H1 (cell line): ENCODE data around the gene AK5. TPM values are rescaled to one million over a fixed set of nuclear protein-coding genes. Genes with fewer than 3 reads are reported as not detected.

Experiments used
- CTCF ChIA-PET: fragments of 300-600 bp; sonication (Branson Sonifier 250); formaldehyde crosslinking; loops from one replicate; lab custom pipeline; 2021; ENCODE audit not compliant: partially characterized antibody; lab: Charles Lee
- POLR2A ChIA-PET: fragments of 300-600 bp; sonication (Branson Sonifier 250); formaldehyde crosslinking; loops from one replicate; lab custom pipeline; 2021; ENCODE audit warnings: inconsistent platforms; ENCODE audit not compliant: partially characterized antibody; lab: Charles Lee
- DNase-seq, 2 experiments: peaks; one replicate each; pipeline versions ENCODE4 v3.0.0 to v3.0.0-alpha.2; 2010 to 2022; ENCODE audit warnings: low spot score in 2 of 2, low read depth in 1 of 2, mixed read lengths in 1 of 2
- FAIRE-seq: peaks from 2 replicates; lab custom pipeline; 2011; peaks lifted over from hg19 to GRCh38; lab: Jason Lieb, UNC
- H2AFZ ChIP-seq: 2 replicates; pipeline ENCODE4 v1.8.1; 2012; ENCODE audit warnings: low read length, inconsistent platforms
- H2AK5ac ChIP-seq: 2 replicates; pipeline ENCODE4 v1.6.1; 2013; ENCODE audit warnings: low read depth, low read length
- H2BK120ac ChIP-seq: replicated peaks from 2 replicates; pipeline ENCODE3; 2013; ENCODE audit warnings: low read depth, low read length, inconsistent platforms
- H2BK12ac ChIP-seq: 2 replicates; pipeline ENCODE4 v1.6.1; 2013; ENCODE audit warnings: low read depth, low read length
- H2BK15ac ChIP-seq: 2 replicates; pipeline ENCODE4 v1.6.1; 2013; ENCODE audit warnings: low read length
- H2BK20ac ChIP-seq: 2 replicates; pipeline ENCODE4 v1.6.1; 2013; ENCODE audit warnings: low read length
- H2BK5ac ChIP-seq: 2 replicates; pipeline ENCODE4 v1.6.1; 2013; ENCODE audit warnings: low read depth, low read length
- H3K14ac ChIP-seq: 2 replicates; pipeline ENCODE4 v1.6.1; 2013; ENCODE audit warnings: inconsistent platforms; ENCODE audit not compliant: insufficient read length
- H3K18ac ChIP-seq: 2 replicates; pipeline ENCODE4 v1.6.1; 2013; ENCODE audit warnings: low read length; ENCODE audit errors: extremely low read depth
- H3K23ac ChIP-seq: 2 replicates; pipeline ENCODE4 v1.6.1; 2013; ENCODE audit warnings: inconsistent platforms; ENCODE audit not compliant: insufficient read length
- H3K23me2 ChIP-seq: 2 replicates; pipeline ENCODE4 v1.6.1; 2013; ENCODE audit warnings: low read depth, low read length
- H3K27ac ChIP-seq: 2 replicates; pipeline ENCODE4 v1.6.1; 2011; ENCODE audit warnings: low read depth, low read length, inconsistent platforms
- H3K27me3 ChIP-seq, 4 experiments: replicated peaks in 1 of 4; 1 replicate in 1 of 4; 2 replicates in 3 of 4; pipeline versions ENCODE4 v1.6.1 to v1.8.1; 2011 to 2013; ENCODE audit warnings: low read length in 3 of 4, mild to moderate bottlenecking in 3 of 4, inconsistent platforms in 2 of 4, mixed read lengths in 2 of 4, moderate library complexity in 1 of 4; ENCODE audit not compliant: control insufficient read depth in 3 of 4, insufficient read depth in 3 of 4; ENCODE audit errors: extremely low read depth in 1 of 4
- H3K36me3 ChIP-seq, 4 experiments: 2 replicates each; pipeline versions ENCODE4 v1.6.1 to v1.8.1; 2011 to 2013; ENCODE audit warnings: mild to moderate bottlenecking in 4 of 4, low read length in 3 of 4, moderate library complexity in 2 of 4, control low read depth in 1 of 4, inconsistent platforms in 1 of 4; ENCODE audit not compliant: insufficient read depth in 4 of 4, control insufficient read depth in 2 of 4
- H3K4ac ChIP-seq: replicated peaks from 2 replicates; pipeline ENCODE3; 2013; ENCODE audit warnings: low read length, low read depth, mixed read lengths, inconsistent platforms; ENCODE audit not compliant: insufficient read length
- H3K4me1 ChIP-seq, 4 experiments: replicated peaks in 1 of 4; 1 replicate in 1 of 4; 2 replicates in 3 of 4; pipeline versions ENCODE4 v1.6.1 to v1.8.1; 2011 to 2013; ENCODE audit warnings: low read length in 3 of 4, inconsistent platforms in 2 of 4, mixed read lengths in 1 of 4; ENCODE audit not compliant: insufficient read depth in 4 of 4, control insufficient read depth in 3 of 4
- H3K4me2 ChIP-seq, 2 experiments: 2 replicates each; pipeline versions ENCODE4 v1.6.1 to v1.8.1; 2011 to 2013; ENCODE audit warnings: low read depth in 2 of 2, low read length in 2 of 2, control low read depth in 1 of 2, inconsistent platforms in 1 of 2, mild to moderate bottlenecking in 1 of 2; ENCODE audit not compliant: insufficient read depth in 1 of 2
- H3K4me3 ChIP-seq, 4 experiments: fragments of 200-600, 300-600 bp in 1 of 4; sonication (generic), shearing (Covaris generic), sonication (Bioruptor Twin) in 1 of 4; 2 replicates each; pipeline versions ENCODE4 v1.5.1 to v1.8.1; 2011 to 2016; ENCODE audit warnings: low read length in 4 of 4, low read depth in 3 of 4, control low read depth in 2 of 4, inconsistent platforms in 2 of 4, mild to moderate bottlenecking in 2 of 4, mixed read lengths in 1 of 4, moderate library complexity in 1 of 4; ENCODE audit not compliant: insufficient read depth in 2 of 4; ENCODE audit errors: extremely low read depth in 1 of 4
- H3K56ac ChIP-seq: replicated peaks from 2 replicates; pipeline ENCODE3; 2013; ENCODE audit warnings: low read depth, mild to moderate bottlenecking, mixed read lengths, low read length, inconsistent platforms; ENCODE audit not compliant: insufficient read length
- H3K79me1 ChIP-seq: 2 replicates; pipeline ENCODE4 v1.6.1; 2013; ENCODE audit warnings: low read depth, low read length, control low read depth
- H3K79me2 ChIP-seq, 2 experiments: 2 replicates each; pipeline versions ENCODE4 v1.6.1 to v1.8.1; 2012 to 2013; ENCODE audit warnings: low read length in 2 of 2, mild to moderate bottlenecking in 2 of 2, inconsistent platforms in 1 of 2; ENCODE audit not compliant: insufficient read depth in 2 of 2, control insufficient read depth in 1 of 2
- H3K9ac ChIP-seq, 4 experiments: replicated peaks in 1 of 4; 1 replicate in 1 of 4; 2 replicates in 3 of 4; pipeline versions ENCODE4 v1.6.1 to v1.8.1; 2011 to 2013; ENCODE audit warnings: low read depth in 3 of 4, low read length in 3 of 4, control low read depth in 2 of 4, mild to moderate bottlenecking in 2 of 4, moderate library complexity in 2 of 4, inconsistent platforms in 1 of 4; ENCODE audit errors: extremely low read depth in 1 of 4
- H3K9me3 ChIP-seq, 2 experiments: 2 replicates each; pipeline versions ENCODE4 v1.6.1 to v1.8.1; 2012 to 2013; ENCODE audit warnings: mild to moderate bottlenecking in 2 of 2, moderate library complexity in 2 of 2, control low read depth in 1 of 2, inconsistent platforms in 1 of 2, low read depth in 1 of 2, low read length in 1 of 2, mixed read lengths in 1 of 2; ENCODE audit not compliant: insufficient read depth in 2 of 2
- H4K20me1 ChIP-seq, 2 experiments: replicated peaks in 1 of 2; 2 replicates each; pipeline versions ENCODE3 to v1.8.1; 2011 to 2013; ENCODE audit warnings: inconsistent platforms in 2 of 2, low read length in 2 of 2, mild to moderate bottlenecking in 1 of 2; ENCODE audit not compliant: insufficient read depth in 2 of 2, control insufficient read depth in 1 of 2
- H4K5ac ChIP-seq: 2 replicates; pipeline ENCODE4 v1.6.1; 2013; ENCODE audit warnings: low read length, low read depth, mixed read lengths, inconsistent platforms; ENCODE audit not compliant: insufficient read length
- H4K8ac ChIP-seq: 2 replicates; pipeline ENCODE4 v1.8.0; 2013; ENCODE audit warnings: mild to moderate bottlenecking, moderate library complexity, low read length, inconsistent platforms; ENCODE audit not compliant: insufficient read depth; ENCODE audit errors: extremely low read depth
- H4K91ac ChIP-seq: replicated peaks from 2 replicates; pipeline ENCODE3; 2013; ENCODE audit warnings: low read length, mixed read lengths, inconsistent platforms; ENCODE audit not compliant: insufficient read length
- CBX5 ChIP-seq: fragments of 300-800, 300-1000 bp; sonication (generic); IDR thresholded peaks from 2 replicates; pipeline ENCODE4 v1.7.1; 2016; ENCODE audit warnings: antibody characterized with exemption, low read length, low read depth
- CHD2 ChIP-seq: IDR thresholded peaks from 2 replicates; pipeline ENCODE4 v1.6.1; 2012; ENCODE audit warnings: low read length, improper control_type of control experiment
- GABPA ChIP-seq: IDR thresholded peaks from 2 replicates; pipeline ENCODE4 v1.6.1; 2011; ENCODE audit warnings: mild to moderate bottlenecking, low read length, moderate library complexity, borderline replicate concordance; ENCODE audit not compliant: insufficient read depth
- HDAC6 ChIP-seq: IDR thresholded peaks from one replicate; pipeline ENCODE4 v1.7.1; 2012; ENCODE audit warnings: low read depth, mild to moderate bottlenecking, inconsistent platforms, low read length, moderate library complexity
- JUND ChIP-seq: IDR thresholded peaks from 2 replicates; pipeline ENCODE4 v1.6.1; 2011; ENCODE audit warnings: mild to moderate bottlenecking, improper control_type of control experiment, low read length
- RBBP5 ChIP-seq: IDR thresholded peaks from 2 replicates; pipeline ENCODE4 v1.7.1; 2012; ENCODE audit warnings: low read depth, mild to moderate bottlenecking, inconsistent platforms, low read length, moderate library complexity, borderline replicate concordance
- SIN3A ChIP-seq, 2 experiments: IDR thresholded peaks in 1 of 2; conservative IDR thresholded peaks in 1 of 2; 2 replicates each; pipeline ENCODE4 v1.6.1; 2011 to 2012; ENCODE audit warnings: low read length in 2 of 2, improper control_type of control experiment in 1 of 2, low read depth in 1 of 2, mild to moderate bottlenecking in 1 of 2
- SUZ12 ChIP-seq: fragments of 200-600 bp; sonication (generic); IDR thresholded peaks from 2 replicates; pipeline ENCODE4 v1.6.1; 2012; ENCODE audit warnings: mild to moderate bottlenecking, inconsistent platforms, low read length, moderate library complexity, mixed read lengths
- TAF7 ChIP-seq: optimal IDR thresholded peaks from 2 replicates; pipeline ENCODE3; 2011; ENCODE audit warnings: low read depth, mild to moderate bottlenecking, inconsistent platforms, low read length, moderate library complexity, borderline replicate concordance
- YY1 ChIP-seq: IDR thresholded peaks from 2 replicates; pipeline ENCODE4 v1.6.1; 2011; ENCODE audit warnings: low read depth, mild to moderate bottlenecking, low read length
- WGBS, 2 experiments: shearing (Covaris generic) in 1 of 2; methylation state at CpG; one replicate each; pipeline versions ENCODE4 v1.1.6 to v1.1.7; 2013 to 2015; ENCODE audit warnings: low lambda C conversion rate in 2 of 2, mixed read lengths in 2 of 2, inconsistent platforms in 1 of 2, low coverage in 1 of 2, missing lambda C conversion rate in 1 of 2; ENCODE audit not compliant: insufficient replicate concordance in 2 of 2, insufficient coverage in 1 of 2, insufficient read length in 1 of 2; ENCODE audit errors: extremely low coverage in 1 of 2, missing lambda C conversion rate in 1 of 2; 5-methylcytosine and 5-hydroxymethylcytosine counted together
- polyA plus RNA-seq, 7 experiments: library from polyadenylated mRNA; depleted of rRNA in 3 of 7; stranded (reverse) in 5 of 7; unstranded in 2 of 7; fragments of >200 nt in 5 of 7; fragments of 200-250 nt in 2 of 7; gene quantifications; 1 replicate in 5 of 7; 2 replicates in 1 of 7; 4 replicates in 1 of 7; pipeline versions ENCODE4 v1.2.1 to v1.2.3, GENCODE V29; 2011 to 2013; ENCODE audit warnings: missing spikeins in 2 of 7, mixed read lengths in 2 of 7
- total RNA-seq: library from RNA; stranded (reverse); fragmentation: NEBNext Ultra II Directional; extraction: Animal tissue kit (Norgen Biotek cat#: 25700); gene quantifications from 2 replicates; pipeline ENCODE4 v1.2.1, GENCODE V29; 2021
- TF ChIP-seq, protein P1 (sequence below): IDR thresholded peaks from 2 replicates; pipeline ENCODE4 v1.6.1; 2012; ENCODE audit warnings: low read length, inconsistent platforms
- TF ChIP-seq, protein P2 (sequence below): IDR thresholded peaks from 2 replicates; pipeline ENCODE4 v1.6.1; 2011; ENCODE audit warnings: low read depth, mild to moderate bottlenecking, low read length; ENCODE audit not compliant: insufficient read depth

Gene AK5
- total and polyA plus RNA-seq, 2 of the 8 experiments (the other 6 are each of a cell fraction or from before 2014, with no cell fraction given) = 2.0 to 7.1 TPM

DNA sequence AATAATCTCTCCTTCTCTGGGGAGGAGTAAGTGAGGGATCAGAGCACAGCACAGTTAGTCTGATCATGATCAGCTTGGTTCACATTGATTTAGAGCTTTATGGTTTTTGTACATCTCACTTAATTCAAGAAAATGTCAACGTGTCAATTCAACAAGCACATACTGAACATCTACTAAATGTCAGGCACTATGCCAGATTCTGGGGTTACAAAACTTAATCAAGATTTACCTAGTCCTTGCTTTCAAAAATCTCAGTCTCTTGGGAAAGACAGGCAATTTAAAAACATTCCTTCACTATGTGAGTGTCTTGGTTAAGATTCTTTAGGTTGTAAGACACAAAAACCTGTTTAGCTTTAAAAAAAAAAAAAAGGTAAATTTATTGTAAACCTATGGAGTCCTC, 181.4 kb downstream of the AK5 start:
- H2BK15ac ChIP-seq = no peak overlapping the region
- no peak overlapping the region for H4K8ac ChIP-seq
- peaks cover 2% of the 10 kb centered on the region; the same call in 1 of the 2 replicates for H3K23me2 ChIP-seq
- H2BK20ac ChIP-seq = no peak overlapping the region
- POLR2A ChIA-PET = interaction anchor here (1.0 kb wide), 1 partner anchor 16 kb away, joined by 3 read pairs; no protein-coding TSS in a partner anchor
- no peak overlapping the region for H3K9ac ChIP-seq
- no peaks in the 10 kb centered on the region for H3K4me1 ChIP-seq
- H4K20me1 ChIP-seq = no peaks in the 10 kb centered on the region
- no peak overlapping the region for H3K56ac ChIP-seq
- H3K14ac ChIP-seq = no peak overlapping the region
- no peak overlapping the region for H3K4me3 ChIP-seq
- no peak overlapping the region for H4K91ac ChIP-seq
- no peak overlapping the region for H3K23ac ChIP-seq
- no peak overlapping the region for H2AK5ac ChIP-seq
- H4K5ac ChIP-seq = no peak overlapping the region
- H3K18ac ChIP-seq = no peak overlapping the region
- FAIRE-seq (no peak), DNase-seq (no peak)
- no peaks in the 10 kb centered on the region for H3K27me3 ChIP-seq
- H3K4ac ChIP-seq = no peak overlapping the region
- H3K27ac ChIP-seq = no peak overlapping the region
- H3K9me3 ChIP-seq = no peaks in the 10 kb centered on the region
- H3K4me2 ChIP-seq = no peak overlapping the region
- H2BK120ac ChIP-seq = no peak overlapping the region
- H3K79me2 ChIP-seq = no peaks in the 10 kb centered on the region
- no peaks in the 10 kb centered on the region for H3K79me1 ChIP-seq
- CTCF ChIA-PET = interaction anchor here (1.4 kb wide), 1 partner anchor 73 kb away, joined by 3 read pairs; no protein-coding TSS in a partner anchor
- H2BK5ac ChIP-seq = no peak overlapping the region
- no peak overlapping the region for H2AFZ ChIP-seq
- WGBS, 2 experiments = 84% methylated on average over 1 of the region's 1 CpG; no CpG with 5 or more reads in 1 of the 2 experiments
- no peaks in the 10 kb centered on the region for H3K36me3 ChIP-seq
- no peak overlapping the region for H2BK12ac ChIP-seq
- TF ChIP-seq GABPA (no peak), SUZ12 (no peak), SIN3A (conservative IDR thresholded peaks at IDR 0.05 in 1 of 2, IDR thresholded peaks at IDR 0.05 in 1 of 2; ENCODE audit: low read depth in 1 of 2, low read length in 2 of 2) (no peak), TAF7 (no peak), JUND (no peak), CBX5 (no peak), CHD2 (no peak), RBBP5 (no peak), YY1 (no peak), HDAC6 (no peak)
- TF ChIP-seq, protein P1, sequence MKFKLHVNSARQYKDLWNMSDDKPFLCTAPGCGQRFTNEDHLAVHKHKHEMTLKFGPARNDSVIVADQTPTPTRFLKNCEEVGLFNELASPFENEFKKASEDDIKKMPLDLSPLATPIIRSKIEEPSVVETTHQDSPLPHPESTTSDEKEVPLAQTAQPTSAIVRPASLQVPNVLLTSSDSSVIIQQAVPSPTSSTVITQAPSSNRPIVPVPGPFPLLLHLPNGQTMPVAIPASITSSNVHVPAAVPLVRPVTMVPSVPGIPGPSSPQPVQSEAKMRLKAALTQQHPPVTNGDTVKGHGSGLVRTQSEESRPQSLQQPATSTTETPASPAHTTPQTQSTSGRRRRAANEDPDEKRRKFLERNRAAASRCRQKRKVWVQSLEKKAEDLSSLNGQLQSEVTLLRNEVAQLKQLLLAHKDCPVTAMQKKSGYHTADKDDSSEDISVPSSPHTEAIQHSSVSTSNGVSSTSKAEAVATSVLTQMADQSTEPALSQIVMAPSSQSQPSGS = no peak
- TF ChIP-seq, protein P2, sequence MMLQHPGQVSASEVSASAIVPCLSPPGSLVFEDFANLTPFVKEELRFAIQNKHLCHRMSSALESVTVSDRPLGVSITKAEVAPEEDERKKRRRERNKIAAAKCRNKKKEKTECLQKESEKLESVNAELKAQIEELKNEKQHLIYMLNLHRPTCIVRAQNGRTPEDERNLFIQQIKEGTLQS = no peak
